HEK293 (cell line): Measurements from ENCODE around the gene TECTA.

ENCODE experiments used
- CTCF ChIA-PET: fragments of 350-600 bp; formaldehyde crosslinking; extraction: SDS; loops from one replicate; lab custom pipeline; 2021; ENCODE audit warnings: antibody characterized with exemption; lab: Yijun Ruan, JAX
- POLR2A ChIA-PET: fragments of 300-600 bp; formaldehyde crosslinking; extraction: SDS; loops from one replicate; lab custom pipeline; 2020; ENCODE audit warnings: antibody characterized with exemption, inconsistent platforms; lab: Yijun Ruan, JAX
- H3K27ac ChIP-seq: fragments of 200-500 bp; sonication (Bioruptor generic); 2 replicates; pipeline ENCODE4 v1.5.1; 2014; ENCODE audit warnings: low read depth, low read length, control low read depth, inconsistent platforms; ENCODE audit errors: extremely low read depth
- H3K36me3 ChIP-seq, 2 experiments: fragments of 200-500 bp in 1 of 2; sonication (Bioruptor generic) in 1 of 2; 1 replicate in 1 of 2; 2 replicates in 1 of 2; pipeline ENCODE4 v1.5.1; 2014 to 2017; ENCODE audit warnings: inconsistent platforms in 2 of 2, low read length in 2 of 2; ENCODE audit not compliant: control insufficient read depth in 2 of 2, insufficient read depth in 1 of 2
- H3K4me1 ChIP-seq: fragments of 200-500 bp; sonication (Bioruptor generic); 2 replicates; pipeline ENCODE4 v1.5.1; 2014; ENCODE audit warnings: mild to moderate bottlenecking, low read length, inconsistent platforms; ENCODE audit not compliant: control insufficient read depth, insufficient read depth
- H3K4me3 ChIP-seq: 2 replicates; pipeline ENCODE4 v1.5.1; 2011; ENCODE audit warnings: low read depth, mild to moderate bottlenecking, control low read depth, low read length, moderate library complexity
- H3K9me3 ChIP-seq: fragments of 200-500 bp; sonication (Bioruptor generic); 2 replicates; pipeline ENCODE4 v1.5.1; 2014; ENCODE audit warnings: low read depth, low read length, inconsistent platforms; ENCODE audit not compliant: control insufficient read depth, insufficient read depth
- FEZF1 ChIP-seq: fragments of 450-650 bp; formaldehyde crosslinking; IDR thresholded peaks from 2 replicates; pipeline ENCODE4 v1.5.1; 2016; ENCODE audit warnings: missing biosample characterization, missing genetic modification characterization
- HOXD13 ChIP-seq: sonication (generic); formaldehyde crosslinking; IDR thresholded peaks from 2 replicates; pipeline ENCODE4 v1.8.0; 2022; ENCODE audit warnings: missing genetic modification reagents, borderline replicate concordance
- PRDM2 ChIP-seq: fragments of 450-650 bp; formaldehyde crosslinking; IDR thresholded peaks from 2 replicates; pipeline ENCODE4 v1.5.1; 2016; ENCODE audit warnings: missing biosample characterization, missing genetic modification characterization, borderline replicate concordance
- ZBTB17 ChIP-seq: fragments of 450-650 bp; formaldehyde crosslinking; IDR thresholded peaks from 2 replicates; pipeline ENCODE4 v1.5.1; 2016; ENCODE audit warnings: missing biosample characterization, missing genetic modification characterization
- ZNF157 ChIP-seq: fragments of 450-650 bp; formaldehyde crosslinking; IDR thresholded peaks from 2 replicates; pipeline ENCODE4 v1.5.1; 2016; ENCODE audit warnings: missing biosample characterization, missing genetic modification characterization
- ZNF239 ChIP-seq: fragments of 450-650 bp; formaldehyde crosslinking; IDR thresholded peaks from 2 replicates; pipeline ENCODE4 v1.5.1; 2016; ENCODE audit warnings: missing biosample characterization, missing genetic modification characterization
- ZNF341 ChIP-seq: fragments of 450-650 bp; formaldehyde crosslinking; IDR thresholded peaks from 2 replicates; pipeline ENCODE4; 2016; ENCODE audit warnings: low read depth, missing biosample characterization, missing genetic modification characterization
- ZNF513 ChIP-seq: fragments of 450-650 bp; IDR thresholded peaks from 2 replicates; pipeline ENCODE4 v1.5.1; 2018; ENCODE audit warnings: missing biosample characterization, missing genetic modification characterization
- ZNF558 ChIP-seq: fragments of 450-650 bp; formaldehyde crosslinking; IDR thresholded peaks from 2 replicates; pipeline ENCODE4 v1.5.1; 2016; ENCODE audit warnings: missing biosample characterization, missing genetic modification characterization
- ZNF624 ChIP-seq: fragments of 450-650 bp; formaldehyde crosslinking; IDR thresholded peaks from 2 replicates; pipeline ENCODE4 v1.5.1; 2017; ENCODE audit warnings: missing biosample characterization, missing genetic modification characterization
- ZSCAN16 ChIP-seq: fragments of 450-650 bp; formaldehyde crosslinking; IDR thresholded peaks from 2 replicates; pipeline ENCODE4 v1.5.1; 2016; ENCODE audit warnings: missing biosample characterization, missing genetic modification characterization

The TECTA gene

GRCh38 chr11:121206810-121207209, 105.8 kb downstream of the TECTA start:
- POLR2A ChIA-PET, result no interaction called here
- CTCF ChIA-PET, result interaction anchor here (0.6 to 2.3 kb wide), 3 partner anchors 12 to 388 kb away, joined by 4 to 10 read pairs (median 4); no protein-coding TSS in a partner anchor
- H3K4me1 ChIP-seq, result no peaks in the 10 kb centered on the region
- no peak overlapping the region for H3K4me3 ChIP-seq
- H3K9me3 ChIP-seq, result no peaks in the 10 kb centered on the region
- H3K27ac ChIP-seq, result no peak overlapping the region
- no peak for TF ChIP-seq ZBTB17 (tag by site-specific recombination)
- TF ChIP-seq FEZF1 (tag by site-specific recombination), result peak; percentile 25; the same call in 1 of the 2 replicates
- no peaks in the 10 kb centered on the region for H3K36me3 ChIP-seq

GRCh38 chr11:121207485-121208115, 106.6 kb downstream of the TECTA start:
- ChIA-PET CTCF (interaction anchor here (0.6 to 2.3 kb wide), 4 partner anchors 13 to 387 kb away, joined by 3 to 10 read pairs (median 4); no protein-coding TSS in a partner anchor), POLR2A (no interaction called here)

More at GRCh38 chr11:121207485-121208115, 106.6 kb downstream of the TECTA start:
- no peak for TF ChIP-seq ZNF624 (tag by site-specific recombination)
- TF ChIP-seq ZSCAN16 (tag by site-specific recombination), result no peak
- TF ChIP-seq PRDM2 (tag by site-specific recombination), result no peak
- TF ChIP-seq ZNF239 (tag by site-specific recombination), result no peak
- TF ChIP-seq HOXD13 (CRISPR knock-in tag), result no peak
- TF ChIP-seq ZNF341 (tag by site-specific recombination), result no peak
- TF ChIP-seq ZNF157 (tag by site-specific recombination), result no peak
- TF ChIP-seq ZNF513, result no peak
- TF ChIP-seq ZNF558 (tag by site-specific recombination), result no peak
- no peaks in the 10 kb centered on the region for H3K4me1 ChIP-seq
- H3K4me3 ChIP-seq, result no peak overlapping the region
- H3K27ac ChIP-seq, result no peak overlapping the region
- no peaks in the 10 kb centered on the region for H3K9me3 ChIP-seq
- H3K36me3 ChIP-seq, result no peaks in the 10 kb centered on the region
